ENCODE data around the gene RNF207.
A peak's percentile ranks its signal among the peaks of the same experiment; 100 is the strongest.

The RNF207 gene

DNA sequence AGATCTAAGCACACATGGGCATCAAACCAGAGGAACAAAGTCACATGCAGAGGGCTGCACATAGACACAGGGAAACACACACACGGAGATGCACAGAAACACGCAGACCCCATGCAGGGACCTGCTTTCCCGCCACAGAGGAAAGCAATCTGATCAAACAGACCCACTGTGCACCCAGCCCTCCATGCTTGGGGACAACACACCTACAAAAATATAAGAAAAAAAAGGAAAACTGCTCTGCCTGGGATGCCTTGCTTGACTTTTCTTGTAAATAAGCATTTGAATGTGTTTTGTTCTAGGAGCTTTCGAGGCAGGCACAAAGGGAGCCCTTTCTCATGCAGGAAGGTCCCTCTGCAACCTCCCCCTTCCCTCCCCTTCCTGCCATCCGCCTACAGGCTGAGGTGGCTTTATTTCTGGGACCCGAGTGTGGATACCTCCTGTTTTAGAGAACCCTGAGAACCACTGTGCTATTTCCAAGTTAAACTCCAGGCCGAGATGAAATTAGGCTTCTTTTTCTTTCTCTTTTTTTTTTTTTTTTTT is 33.4 kb downstream of the RNF207 start:
- no peak for DNase-seq

DNA sequence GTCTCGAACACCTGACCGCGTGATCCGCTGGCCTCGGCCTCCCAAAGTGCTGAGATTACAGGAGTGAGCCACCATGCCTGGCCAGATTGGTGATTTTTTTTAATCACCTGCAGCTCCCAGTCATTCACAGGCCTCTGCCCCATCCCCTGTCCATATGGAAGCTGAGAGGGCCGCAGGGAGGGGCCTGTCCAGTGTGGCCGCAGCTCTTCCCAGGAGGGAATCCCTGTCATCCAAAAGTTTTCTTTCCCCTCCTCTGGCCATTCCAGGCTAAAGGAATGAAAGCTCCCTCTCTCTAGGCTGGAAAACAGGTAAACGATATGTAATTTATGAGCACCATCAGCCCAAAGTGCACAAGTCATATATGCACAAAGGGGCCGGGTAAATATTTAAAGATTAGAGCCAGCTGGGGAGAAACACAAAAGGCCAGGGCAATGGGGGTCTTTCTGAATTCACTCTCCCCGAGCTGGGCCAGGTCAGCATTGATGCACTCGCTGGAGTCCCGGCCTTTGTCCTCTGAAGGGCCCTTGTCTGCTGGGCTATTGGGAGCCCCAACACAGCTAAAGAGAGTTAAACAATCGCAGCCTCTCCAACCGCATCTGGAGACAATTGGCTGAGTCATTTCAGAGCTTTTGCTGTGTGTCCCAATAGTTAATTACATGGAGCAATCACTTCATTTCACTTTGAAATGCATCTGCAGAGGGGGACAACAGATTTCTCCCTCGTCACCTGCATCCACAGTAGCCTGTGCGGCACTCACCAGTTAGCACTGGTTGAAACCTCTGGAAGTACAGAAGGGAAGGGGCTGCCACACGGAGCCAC is 34.2 kb downstream of the RNF207 start:
- peak; percentile 15 for DNase-seq

DNA sequence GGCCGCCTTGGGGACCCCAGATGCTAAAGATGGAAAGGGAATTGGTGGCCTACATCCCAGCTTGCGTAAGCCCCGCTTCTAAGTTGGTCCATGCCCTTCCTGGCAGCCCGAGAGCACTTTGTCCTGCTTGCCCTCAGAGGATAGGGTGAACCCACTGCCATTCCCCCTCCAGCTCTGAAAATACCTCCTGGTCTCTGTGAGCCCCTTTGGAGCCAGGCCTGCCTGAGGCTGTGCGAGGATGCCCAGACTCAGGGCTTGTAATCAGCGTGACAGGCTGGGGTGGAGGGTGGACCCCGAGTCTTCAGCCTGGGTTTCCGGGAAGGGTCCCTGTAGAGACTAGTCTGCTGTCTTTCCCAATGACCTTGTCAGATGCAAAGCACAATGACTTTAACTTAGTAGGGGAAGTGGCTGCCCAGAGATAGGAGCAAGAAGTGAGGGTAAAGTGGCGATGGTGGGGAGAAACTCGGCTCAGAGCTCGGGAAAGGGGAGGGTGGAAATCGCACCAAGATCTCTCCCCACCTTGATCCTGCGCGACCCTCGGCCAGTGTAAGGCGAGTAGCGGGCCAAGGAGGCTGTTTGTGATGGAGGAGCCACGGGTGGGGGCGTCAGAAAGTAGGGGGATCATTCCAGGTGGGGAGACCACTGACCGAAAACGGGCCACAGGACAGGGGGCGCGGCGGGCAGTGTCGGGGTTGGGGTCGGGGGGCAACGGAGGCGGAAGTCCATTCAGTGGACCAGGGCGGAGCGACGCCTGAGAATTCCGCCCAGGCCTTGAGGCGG is 35.4 kb downstream of the RNF207 start:
- no peak for DNase-seq

DNA sequence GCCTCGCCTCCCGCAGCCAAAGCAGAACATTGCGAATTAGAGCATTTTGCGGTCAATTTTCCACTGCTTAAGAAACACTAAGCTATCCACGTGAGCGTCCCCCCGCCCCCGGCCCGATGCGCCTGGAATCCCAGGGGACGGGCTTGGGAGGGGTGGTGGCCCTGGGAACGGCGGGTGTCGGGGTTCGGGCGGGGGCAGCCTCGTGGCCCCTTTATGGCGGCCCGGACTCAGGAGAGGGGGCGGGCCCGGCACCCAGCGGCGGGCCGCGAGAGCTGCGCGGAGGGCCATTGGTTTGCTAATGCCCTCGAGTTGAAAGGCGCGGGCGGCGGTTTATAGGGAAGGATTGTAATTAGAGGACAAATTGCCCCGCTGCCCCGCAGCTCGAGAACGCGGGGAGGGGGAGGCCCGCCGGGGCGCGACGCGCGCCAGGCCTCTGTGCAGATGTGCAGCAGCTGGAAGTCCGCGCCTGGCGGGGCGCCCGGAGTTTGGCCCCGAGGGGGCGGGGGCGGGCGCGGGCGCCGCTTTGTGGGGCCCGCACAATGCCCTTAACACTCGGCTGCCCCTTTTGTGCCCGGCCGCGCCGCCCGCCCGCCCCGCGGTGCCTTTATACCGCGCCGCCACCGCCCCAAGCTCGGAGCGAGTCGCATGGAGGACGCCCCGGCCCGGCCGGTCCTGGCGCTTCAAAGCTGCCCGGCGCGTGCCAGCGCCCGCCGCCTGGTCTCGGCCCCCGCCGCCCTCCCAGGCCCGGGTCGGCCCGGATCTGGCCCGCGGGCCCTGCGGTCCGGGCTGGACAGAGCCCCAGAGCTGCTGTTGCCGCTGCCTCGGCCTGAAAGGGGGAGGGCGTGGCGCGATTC is 36.2 kb downstream of the RNF207 start:
- no peak for DNase-seq

DNA sequence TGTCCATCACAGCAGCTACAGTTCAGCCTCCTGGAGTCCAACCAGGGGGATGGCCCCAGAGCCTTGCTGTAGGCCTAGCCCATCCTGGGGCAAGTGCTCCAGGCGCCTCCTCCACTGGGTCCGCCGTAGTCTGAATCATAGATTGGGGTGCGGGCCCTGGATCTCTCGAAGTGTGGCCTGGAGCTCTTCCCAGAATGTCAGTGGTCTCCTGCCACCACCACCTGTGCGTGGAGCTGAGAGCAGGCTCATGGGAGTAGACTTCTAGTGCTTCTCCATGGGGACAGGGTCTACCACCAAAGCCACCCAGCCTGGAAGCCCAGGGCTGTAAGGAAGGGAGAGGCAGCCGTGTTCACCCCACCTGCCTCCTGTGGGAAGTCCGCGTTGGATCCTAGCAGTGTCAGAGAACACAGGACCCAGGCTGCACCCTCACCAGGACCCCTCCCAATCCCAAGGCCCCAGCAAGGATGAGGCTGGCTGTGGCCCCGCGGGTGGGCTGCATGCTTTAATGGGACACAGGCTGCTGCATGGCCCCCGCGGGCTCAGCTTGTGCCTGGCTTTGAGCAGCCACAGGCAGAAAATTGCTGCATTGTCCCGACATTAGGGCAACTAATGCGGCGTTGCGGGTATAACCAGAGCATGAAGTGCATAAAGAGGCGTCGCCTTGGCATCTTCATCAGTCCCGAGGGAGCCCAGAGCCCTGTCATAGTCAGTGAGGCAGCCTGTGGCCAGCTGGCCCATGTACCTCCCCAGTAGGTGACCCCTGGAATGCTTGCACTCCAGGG is 37.3 kb downstream of the RNF207 start:
- no peak for DNase-seq

DNA sequence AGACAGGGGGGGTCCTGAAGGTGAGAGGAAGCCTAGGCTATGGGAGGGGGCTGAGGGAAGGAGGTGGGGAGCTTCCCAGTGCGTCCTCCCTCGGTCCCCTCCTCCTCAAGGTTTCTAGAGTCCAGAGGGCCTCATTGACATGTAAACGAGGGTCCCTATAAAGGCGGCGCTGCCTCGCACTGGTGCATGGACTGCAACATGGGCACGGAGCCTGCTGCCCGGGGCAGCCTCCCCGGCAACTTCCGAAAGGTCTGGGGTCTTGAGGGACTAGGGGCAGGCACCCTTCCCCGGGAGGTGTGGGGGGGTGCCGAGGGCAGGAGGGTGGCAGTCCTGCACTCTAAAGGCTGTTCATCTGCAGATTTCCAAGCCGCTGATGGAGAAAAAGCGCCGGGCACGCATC is 38.1 kb downstream of the RNF207 start, which contains the start of gene HES3:
Gene HES3, plus strand, starts transcription at position 187 of the 400 bp plus-strand sequence. Its CDS starts 187 bp downstream, at position 374.
- no peak for DNase-seq

DNA sequence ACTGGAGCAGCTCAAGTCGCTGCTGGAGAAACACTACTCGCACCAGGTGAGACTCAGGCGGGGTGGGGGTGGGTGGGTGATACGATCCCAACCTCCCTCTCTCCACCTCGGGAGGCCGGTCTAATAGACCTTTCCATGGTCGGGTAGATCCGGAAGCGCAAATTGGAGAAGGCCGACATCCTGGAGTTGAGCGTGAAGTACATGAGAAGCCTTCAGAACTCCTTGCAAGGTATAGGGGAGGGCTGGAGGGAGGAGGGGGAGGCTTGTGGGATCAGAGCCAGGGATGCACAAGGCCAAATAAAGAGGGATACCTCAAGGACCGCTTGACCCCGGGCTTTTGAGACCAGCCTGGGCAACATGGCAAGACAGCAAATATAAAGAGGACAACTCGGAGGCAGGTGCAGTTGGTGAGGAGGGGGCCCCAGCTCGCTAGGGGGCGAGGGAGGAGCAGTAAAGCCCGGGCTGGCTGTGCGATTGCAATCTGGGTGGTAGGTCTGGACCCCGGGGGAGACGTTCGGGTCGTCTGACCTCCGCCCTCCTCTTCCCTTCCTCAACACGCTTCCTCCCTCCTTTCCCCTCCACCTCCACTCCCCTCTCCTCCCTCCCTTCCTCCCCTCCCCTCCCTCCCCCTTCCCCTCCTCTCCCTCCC is 38.6 kb downstream of the RNF207 start:
- no peak for DNase-seq

DNA sequence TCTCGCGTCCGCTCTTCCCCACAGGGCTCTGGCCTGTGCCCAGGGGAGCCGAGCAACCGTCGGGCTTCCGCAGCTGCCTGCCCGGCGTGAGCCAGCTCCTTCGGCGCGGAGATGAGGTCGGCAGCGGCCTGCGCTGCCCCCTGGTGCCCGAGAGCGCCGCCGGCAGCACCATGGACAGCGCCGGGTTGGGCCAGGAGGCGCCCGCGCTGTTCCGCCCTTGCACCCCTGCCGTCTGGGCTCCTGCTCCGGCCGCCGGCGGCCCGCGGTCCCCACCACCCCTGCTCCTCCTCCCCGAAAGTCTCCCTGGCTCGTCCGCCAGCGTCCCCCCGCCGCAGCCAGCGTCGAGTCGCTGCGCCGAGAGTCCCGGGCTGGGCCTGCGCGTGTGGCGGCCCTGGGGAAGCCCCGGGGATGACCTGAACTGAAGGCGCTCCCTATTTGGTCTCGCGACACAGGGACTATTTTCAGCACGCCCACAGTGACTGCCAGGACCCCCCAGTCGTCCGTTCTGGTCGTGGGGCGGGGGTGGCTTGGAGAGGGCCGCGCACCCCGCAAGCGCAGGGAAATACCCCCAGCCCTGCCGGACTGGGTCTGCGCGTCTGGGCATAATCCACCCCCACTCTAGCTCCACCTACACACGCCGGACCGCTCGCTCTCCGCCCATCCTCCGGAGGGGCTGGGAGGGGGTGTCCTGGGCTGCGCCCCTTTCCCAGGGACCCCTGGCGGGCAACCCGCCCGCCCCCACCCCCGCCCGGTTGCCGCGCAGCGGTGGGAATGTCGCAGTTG is 39.4 kb downstream of the RNF207 start:
- peak; percentile 78 for DNase-seq

DNA sequence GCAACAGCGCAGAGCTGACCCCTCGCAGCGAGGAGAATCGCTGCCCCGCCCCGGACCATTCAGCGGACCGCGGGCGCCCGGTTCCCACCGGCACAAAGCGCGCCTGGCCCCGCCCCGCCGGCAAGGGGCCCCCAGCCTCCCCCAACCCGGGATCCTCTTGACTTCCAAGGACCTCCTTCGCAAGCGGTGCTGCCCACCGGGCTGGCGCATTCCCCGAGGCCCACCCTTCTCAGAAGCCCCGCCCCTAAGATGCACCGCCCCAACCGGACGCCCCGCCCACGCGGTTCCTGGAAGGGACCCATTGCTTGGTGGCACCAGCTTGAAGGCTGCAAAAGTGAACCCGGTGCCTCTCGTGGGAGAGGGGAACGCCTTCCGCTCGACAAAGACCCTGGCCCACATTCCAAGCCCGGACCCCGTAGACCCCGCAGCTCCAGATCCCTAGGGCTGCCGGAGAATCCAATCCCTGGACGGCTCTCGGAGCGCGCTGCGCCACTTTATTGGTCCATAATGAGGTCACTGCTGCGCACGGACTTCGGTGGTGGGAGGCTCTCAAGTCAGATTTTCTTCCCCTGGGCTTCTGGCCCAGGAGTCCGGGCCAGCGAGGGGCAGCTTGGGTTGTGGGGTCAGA is 40.1 kb downstream of the RNF207 start:
- peak; percentile 69 for DNase-seq

DNA sequence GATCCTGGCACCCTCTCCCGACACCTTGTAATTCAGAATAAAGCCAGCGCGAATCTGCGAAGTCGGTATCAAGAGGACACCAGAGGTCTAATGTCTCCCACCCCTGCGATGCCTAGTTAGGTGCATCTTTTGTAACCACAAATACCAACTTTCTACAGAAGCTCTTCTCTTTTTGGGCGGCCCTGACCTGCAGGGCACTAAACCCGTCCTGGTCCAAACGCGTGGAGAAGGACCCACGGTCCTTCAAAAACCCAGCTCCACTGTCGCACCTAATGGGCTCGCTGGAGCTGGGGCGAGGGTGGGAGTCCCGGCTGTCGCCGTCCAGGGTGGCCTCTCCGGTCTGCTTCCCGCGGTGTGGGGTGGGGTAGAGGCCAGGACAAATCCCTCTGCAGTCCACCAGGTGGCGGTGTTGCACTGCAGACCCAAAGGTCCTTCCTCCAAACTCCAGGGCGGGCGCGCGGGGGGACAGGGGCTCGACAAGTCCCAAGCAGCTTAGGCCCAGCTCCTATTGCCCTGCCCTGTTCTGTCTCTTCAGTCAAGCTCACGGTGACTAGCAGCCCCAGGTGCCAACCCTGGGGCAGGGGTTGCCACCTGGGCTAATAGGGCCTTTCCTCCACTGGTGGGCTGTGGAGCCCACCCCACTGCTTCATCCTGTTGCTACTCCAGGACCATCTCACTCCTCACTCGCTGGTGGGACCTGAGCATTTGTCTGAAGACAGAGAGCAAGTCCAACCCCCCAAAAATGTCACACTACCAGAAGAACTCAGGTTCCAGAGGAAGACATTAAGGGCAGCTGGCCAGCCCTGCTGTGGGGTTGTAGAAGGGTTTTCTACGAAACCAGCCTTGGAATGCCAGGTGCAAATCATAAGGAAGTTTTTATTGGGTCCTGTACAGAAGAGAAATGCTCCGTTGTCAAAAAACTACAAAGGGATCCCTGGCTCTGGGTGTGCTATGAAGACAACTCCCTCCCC is 40.9 kb downstream of the RNF207 start:
- DNase-seq: peak; percentile 77

DNA sequence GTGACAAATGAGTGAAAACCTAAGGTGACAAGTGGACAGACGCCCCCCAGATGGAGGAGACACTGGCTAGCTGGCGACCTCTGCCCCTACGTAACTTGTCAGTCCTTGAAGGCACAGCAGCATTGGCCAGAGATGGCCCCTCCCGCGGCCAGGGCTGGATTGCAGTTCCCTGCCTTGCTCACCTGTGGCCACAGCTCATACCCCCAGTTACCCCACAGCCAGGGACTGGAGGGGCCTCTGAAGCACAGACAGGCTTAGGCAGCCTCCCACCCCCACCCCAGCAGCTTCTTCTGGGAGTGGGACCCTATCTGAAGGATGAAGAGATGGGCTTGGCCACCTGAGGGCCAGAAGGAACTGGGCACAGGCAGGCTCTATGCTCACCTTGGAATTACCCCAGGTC is 41.7 kb downstream of the RNF207 start:
- DNase-seq: no peak

DNA sequence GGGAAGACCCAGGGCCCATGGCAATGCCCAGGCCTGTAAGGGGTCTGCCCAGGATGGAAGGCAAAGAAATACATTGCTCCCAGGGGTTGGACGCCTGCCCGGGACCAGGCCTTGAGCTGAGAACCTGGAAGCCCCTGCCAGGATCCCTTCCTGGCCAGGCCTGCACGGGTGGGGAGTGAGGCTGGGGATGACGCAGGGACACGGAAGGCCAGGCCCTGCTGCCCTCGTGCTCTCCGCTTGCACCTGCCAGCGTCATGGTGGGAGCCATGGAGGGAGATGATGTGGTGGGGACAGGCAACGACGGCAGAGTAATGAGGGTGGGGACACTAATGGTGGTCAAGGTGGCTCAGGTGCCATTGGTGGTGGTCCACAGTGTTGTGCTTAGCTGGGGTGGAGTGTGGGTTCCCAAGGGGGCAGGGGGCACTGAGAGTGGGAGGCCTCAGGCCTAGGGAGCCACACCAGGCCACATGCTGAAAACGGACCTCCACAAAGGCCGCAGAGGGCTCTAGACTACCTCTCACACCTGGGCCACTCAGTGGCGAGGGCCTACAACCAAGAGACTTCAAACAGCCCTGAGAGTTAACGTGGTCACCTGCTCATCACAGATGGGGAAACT is 42.4 kb downstream of the RNF207 start:
- no peak for DNase-seq

DNA sequence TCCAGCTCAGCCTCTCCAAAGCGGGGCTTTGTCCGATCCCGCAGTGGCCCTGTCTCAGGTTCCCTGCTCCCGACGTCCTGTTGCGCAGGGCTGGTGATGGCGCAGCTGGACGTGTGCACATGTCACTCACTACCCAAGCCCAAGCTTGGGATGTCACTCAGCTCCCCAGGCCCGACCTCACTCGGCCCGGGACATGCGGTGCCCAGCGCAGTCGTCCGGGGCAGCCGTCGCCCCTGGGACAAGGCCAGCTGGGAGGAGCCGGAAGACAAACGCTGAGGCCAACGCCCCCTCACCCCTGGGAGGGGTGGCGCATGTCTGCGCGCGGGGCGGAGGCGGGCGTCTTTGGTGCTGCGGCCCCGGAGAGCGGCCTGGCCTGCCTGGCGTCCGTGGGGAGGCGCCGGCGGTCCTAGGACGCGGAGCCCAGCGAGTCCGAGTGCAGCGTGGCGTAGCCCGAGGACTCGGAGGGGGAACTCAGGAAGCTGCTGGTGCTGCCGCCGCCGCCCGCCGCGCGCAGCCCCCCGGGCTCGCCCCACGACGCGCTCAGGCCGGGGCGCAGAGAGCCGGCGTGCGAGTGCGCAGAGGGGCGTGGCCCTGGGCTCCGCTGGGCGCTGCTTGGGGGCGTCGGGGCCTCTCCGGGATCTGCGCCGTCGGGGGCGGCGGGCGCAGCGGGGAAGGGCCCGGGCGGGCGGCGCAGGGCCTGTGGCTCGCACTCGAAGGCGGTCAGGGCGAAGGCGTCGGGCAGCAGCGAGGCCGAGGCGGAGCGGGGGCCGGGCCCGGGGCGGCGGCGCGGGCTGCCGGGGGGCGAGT is 43.2 kb downstream of the RNF207 start:
- DNase-seq: no peak

DNA sequence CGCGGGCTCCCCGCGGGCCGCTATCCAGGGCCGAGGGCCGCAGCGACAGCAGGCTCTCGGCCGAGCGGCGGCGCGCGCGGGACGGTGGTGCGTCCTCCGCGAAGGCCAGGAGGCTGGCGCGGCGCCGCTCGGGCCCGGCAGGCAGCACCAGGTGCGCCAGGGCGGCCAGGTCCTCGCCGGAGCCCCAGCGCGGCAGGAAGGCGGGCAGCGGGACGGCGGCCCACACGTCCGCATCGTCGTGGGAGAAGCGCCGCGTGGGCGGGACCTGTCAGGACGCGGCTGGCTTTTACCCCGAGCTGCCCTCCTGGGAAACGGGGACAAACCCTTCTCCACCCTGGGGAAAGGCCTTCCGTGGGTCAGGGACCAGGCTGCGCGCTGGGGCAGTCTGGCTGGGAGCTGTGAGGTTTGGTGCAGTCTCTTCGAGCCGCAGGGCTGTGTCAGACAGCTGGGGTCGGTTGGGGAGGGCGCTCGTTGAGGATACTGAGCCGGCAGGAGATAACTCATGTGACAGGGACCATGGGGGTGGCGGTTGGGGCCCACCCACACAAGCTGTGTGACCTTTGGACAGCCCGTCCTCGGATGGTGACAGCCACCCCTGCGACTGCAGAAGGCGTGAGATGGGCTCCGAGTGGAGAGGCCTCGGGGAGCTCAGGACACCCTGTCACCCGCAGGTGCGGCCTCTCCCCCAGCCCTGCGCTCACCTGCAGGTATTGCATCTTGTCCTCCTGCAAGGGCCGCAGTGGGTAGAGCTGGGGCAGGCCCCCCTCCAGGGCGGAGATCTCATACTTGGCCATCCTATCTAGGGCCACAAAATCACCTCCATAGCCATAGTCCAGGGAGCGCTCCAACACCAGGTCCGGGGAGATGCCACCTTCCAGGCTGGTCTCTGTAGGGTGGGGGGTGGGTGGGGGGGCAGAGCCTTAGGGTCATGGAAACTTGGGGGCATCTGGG is 44.1 kb downstream of the RNF207 start:
- DNase-seq: peak; percentile 20

DNA sequence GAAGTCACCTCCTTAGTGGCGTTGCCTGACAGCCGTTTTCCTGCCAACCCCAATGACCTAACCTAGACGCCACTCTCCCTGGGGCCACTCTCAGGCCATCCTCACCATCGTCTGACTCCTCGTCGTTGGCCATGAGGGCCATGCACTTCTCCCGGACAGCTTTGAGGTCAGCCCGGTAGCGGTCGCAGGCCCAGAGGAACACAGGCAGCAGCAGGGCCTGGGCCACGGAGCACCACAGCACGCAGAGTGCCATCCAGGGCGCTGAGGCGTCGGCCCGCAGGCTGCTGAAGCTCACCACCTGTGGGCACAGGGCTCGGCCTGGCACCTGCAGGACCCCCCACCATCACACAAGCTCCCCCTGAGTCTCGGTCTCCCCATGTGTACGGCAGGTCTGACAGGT is 45.3 kb downstream of the RNF207 start:
- no peak for DNase-seq

DNA sequence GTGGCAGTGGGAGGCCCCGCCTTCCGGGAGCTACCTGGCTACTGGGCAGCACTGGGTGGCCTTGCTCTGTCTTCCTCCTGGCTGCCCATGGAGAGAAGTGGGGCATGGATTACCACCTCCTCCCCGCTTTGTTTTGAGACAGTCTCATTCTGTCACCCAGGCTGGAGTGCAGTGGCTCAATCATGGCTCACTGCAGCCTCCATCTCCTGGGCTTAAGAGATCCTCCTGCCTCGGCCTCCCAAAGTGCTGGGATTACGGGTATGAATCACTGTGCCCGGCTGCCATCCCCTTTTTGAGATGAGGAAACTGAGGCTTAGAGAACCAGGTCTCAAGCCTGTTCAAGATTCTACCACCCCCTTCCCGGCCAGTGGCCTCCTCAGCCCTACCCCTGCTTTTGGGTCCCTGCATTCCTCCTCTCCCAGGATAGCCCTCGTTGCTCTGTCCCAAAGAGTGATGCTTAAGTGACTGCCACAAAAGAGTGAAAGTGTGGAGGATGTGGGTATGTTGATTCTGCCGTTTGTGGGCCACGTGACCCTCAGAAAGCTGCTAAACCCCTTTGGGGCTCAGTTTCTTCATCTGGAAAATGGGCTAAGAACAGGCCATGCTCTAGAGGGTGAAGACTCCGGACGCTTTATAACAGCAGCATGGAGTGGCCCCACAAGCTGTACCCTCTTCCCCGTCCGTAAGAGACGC is 45.9 kb downstream of the RNF207 start:
- no peak for DNase-seq
